DMS79 (cell line): ENCODE measurements around the gene RRP12.

Experiments
- DNase-seq: peaks from one replicate; lab custom pipeline; 2025; lab: John Stamatoyannopoulos, UW

The RRP12 gene

DNA sequence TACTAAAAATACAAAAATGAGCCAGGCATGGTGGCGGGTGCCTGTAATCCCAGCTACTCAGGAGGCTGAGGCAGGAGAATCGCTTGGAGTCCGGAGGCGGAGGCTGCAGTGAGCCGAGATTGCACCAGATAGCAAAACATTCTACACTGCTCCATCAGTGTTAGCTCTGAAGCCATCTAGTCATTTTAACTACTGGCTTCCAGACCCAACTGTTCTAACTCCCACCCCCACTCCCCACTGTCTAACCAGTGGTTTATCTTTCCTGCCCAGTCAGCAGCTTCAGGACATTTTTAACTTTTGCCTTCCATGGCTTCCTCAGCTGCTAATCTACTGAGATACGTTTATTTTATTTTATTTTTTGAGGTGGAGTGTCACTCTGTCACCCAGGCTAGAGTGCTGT is 88.2 kb downstream of the RRP12 start:
- no peak for DNase-seq

DNA sequence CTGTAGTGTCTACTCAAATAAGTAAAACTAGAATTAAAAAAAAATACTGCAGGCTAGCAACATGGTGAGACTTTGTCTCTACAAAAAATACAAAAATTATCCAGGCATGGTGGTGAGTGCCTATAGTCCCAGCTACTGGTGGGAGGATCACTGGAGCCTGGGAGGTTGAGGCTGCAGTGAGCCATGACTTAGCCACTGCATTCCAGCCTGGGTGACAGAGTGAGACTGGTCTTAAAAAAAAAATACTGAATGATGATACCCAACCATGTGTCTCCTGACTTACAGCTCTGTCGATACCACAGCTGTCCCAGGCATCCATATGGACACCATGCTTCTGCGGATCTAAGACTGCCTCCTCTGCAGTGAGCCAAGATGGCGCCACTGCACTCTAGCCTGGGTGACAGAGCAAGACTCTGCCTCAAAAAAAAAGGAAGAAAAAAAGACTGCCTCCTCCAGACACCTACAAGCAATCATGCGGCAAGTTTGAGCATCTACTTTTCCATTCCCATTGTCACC is 90.0 kb downstream of the RRP12 start:
- DNase-seq = no peak

DNA sequence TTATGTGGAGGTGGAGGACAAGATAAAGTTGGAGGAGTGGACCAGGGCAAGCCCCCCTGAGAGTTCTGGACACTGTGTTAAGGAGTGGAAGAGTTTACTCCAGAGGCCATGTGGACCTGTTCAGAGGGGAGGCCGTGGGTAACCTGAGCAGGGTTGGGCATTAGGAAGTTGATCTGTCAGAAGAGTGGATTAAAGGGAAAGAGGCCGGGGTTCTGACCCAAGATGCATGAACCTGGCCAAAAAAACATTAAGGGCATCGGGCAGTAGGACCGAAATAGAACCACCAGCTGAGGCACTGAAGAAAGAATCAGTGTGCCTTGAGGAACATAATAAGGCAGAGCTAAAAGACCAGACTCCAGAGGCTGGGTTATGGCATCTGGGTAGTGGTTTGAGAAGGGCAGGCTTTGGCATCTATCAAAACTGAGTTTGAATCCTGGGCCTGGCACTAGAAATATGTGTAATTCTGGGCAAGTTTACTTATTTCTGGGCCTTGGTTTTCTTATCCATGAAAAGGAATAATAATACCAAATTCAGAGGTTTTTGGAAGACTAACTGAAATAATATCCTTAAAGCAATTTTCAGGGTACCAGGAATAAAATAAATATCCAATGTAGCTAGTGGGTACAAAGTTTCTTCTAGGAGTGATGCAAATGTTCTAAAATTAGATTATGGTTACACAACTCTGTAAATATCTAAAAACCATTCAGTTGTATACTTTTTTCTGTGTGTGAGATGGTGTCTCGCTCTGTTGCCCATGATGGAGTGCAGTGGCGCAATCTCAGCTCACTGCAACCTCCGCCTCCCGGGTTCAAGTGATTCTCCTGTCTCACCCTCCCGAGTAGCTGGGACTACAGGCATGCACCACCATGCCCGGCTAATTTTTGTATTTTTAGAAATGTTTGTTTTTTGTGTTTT is 93.0 kb downstream of the RRP12 start:
- no peak for DNase-seq

DNA sequence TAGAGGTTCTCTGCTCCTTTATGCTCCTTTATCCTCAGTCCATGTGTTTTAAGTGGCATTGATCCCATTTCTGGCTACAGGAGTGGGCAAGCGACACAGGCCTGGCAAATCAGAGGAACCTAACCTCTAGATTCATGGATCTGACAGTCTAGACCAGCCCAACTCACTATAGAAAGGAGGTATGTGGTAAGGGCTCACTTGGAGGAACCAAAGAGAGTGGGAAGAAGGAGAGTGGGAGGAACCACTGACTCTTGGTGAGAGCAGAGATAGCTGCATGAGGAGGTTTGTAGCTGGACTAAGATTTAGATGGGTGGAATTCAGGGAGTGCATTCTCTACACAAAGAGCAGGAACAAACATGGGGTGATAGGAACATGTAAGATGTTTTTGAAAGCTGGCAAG is 93.7 kb downstream of the RRP12 start:
- DNase-seq = no peak
